Raji (cell line): Measurements from ENCODE around the gene DIAPH2.

Experiments used
- POLR2A ChIP-seq: IDR thresholded peaks from 2 replicates; pipeline ENCODE4 v1.6.1; 2011; ENCODE audit warnings: low read depth, low read length, control low read depth; ENCODE audit not compliant: insufficient read depth

Gene DIAPH2

GRCh38 chrX:96979766-96980165, 295.1 kb downstream of the DIAPH2 start:
- TF ChIP-seq POLR2A = no peak

GRCh38 chrX:96982161-96982560, 297.5 kb downstream of the DIAPH2 start:
- no peak for TF ChIP-seq POLR2A

GRCh38 chrX:96984538-96984937, 299.9 kb downstream of the DIAPH2 start:
- no peak for TF ChIP-seq POLR2A

- no peak for TF ChIP-seq POLR2A
Observed at GRCh38 chrX:96985046-96985445, 300.4 kb downstream of the DIAPH2 start.

GRCh38 chrX:96987228-96987627, 302.6 kb downstream of the DIAPH2 start:
- TF ChIP-seq POLR2A = no peak

GRCh38 chrX:96989830-96990571, 305.4 kb downstream of the DIAPH2 start:
- no peak for TF ChIP-seq POLR2A

- TF ChIP-seq POLR2A = no peak
Observed at GRCh38 chrX:96994093-96994492, 309.5 kb downstream of the DIAPH2 start.

GRCh38 chrX:96997196-96997595, 312.6 kb downstream of the DIAPH2 start:
- no peak for TF ChIP-seq POLR2A

- TF ChIP-seq POLR2A = no peak
Observed at GRCh38 chrX:97000682-97001368, 316.2 kb downstream of the DIAPH2 start.

- TF ChIP-seq POLR2A = no peak
Observed at GRCh38 chrX:97006167-97006566, 321.5 kb downstream of the DIAPH2 start.

GRCh38 chrX:97009391-97009790, 324.7 kb downstream of the DIAPH2 start:
- TF ChIP-seq POLR2A = no peak

- no peak for TF ChIP-seq POLR2A
Observed at GRCh38 chrX:97011540-97011939, 326.9 kb downstream of the DIAPH2 start.

- no peak for TF ChIP-seq POLR2A
Observed at GRCh38 chrX:97016106-97016505, 331.5 kb downstream of the DIAPH2 start.

GRCh38 chrX:97021680-97022079, 337.0 kb downstream of the DIAPH2 start:
- no peak for TF ChIP-seq POLR2A

GRCh38 chrX:97026406-97026805, 341.8 kb downstream of the DIAPH2 start:
- no peak for TF ChIP-seq POLR2A

- no peak for TF ChIP-seq POLR2A
Observed at GRCh38 chrX:97027384-97027922, 342.8 kb downstream of the DIAPH2 start.
